ENCODE measurements around the gene RFX2. TPM values are rescaled to one million over a fixed set of nuclear protein-coding genes. Genes with fewer than 3 reads are reported as not detected.

The RFX2 gene
- total and polyA plus RNA-seq, 4 donors, result 0.67 to 5.1 (median 2.8) TPM

- Histone ChIP-seq H3K4me3 (ENCODE audit: low read depth in 1 of 3, low read length in 3 of 3) (no peak overlapping the region), H3K36me3 (ENCODE audit: control insufficient read depth in 4 of 4, insufficient read depth in 3 of 4, low read depth in 1 of 4, low read length in 3 of 4) (no peaks in the 10 kb centered on the region), H3K27me3 (ENCODE audit: control insufficient read depth in 4 of 4, insufficient read depth in 4 of 4, low read length in 3 of 4) (no peaks in the 10 kb centered on the region), H3K4me1 (ENCODE audit: control insufficient read depth in 4 of 4, insufficient read depth in 4 of 4, low read length in 3 of 4) (peaks cover 5 to 32% (median 19%) of the 10 kb centered on the region in 4 donors), H3K9me3 (ENCODE audit: control insufficient read depth in 4 of 4, low read length in 3 of 4) (no peaks in the 10 kb centered on the region), H3K9ac (ENCODE audit: low read depth in 1 of 2, low read length in 2 of 2) (no peak overlapping the region), H3K27ac (ENCODE audit: low read depth in 1 of 2, low read length in 2 of 2) (no peak overlapping the region)
- no peak for DNase-seq (ENCODE audit: low spot score)
- no peak for TF ChIP-seq RAD21 (IDR thresholded peaks at IDR 0.05)
- TF ChIP-seq ATF3 (IDR thresholded peaks at IDR 0.05), result no peak
- no peak for TF ChIP-seq EGR1 (IDR thresholded peaks at IDR 0.05; ENCODE audit: low read depth in 2 of 2)
- TF ChIP-seq ZBTB33 (IDR thresholded peaks at IDR 0.05), result no peak
- TF ChIP-seq REST (IDR thresholded peaks at IDR 0.05), result no peak
- TF ChIP-seq HNF4A (conservative IDR thresholded peaks at IDR 0.05), result no peak
- no peak for TF ChIP-seq FOXA2 (IDR thresholded peaks at IDR 0.05)
- no peak for TF ChIP-seq RXRA (IDR thresholded peaks at IDR 0.05)
- no peak for TF ChIP-seq JUND (IDR thresholded peaks at IDR 0.05)
- TF ChIP-seq HNF4G (IDR thresholded peaks at IDR 0.05), result no peak
- no peak for TF ChIP-seq FOXA1 (IDR thresholded peaks at IDR 0.05)
- WGBS, result 89% methylated on average over 10 of the region's 10 CpGs
These were observed 91.5 kb downstream of the RFX2 start for GRCh38 chr19:6018786-6019185.

- no peak overlapping the region for H3K4me3 ChIP-seq (ENCODE audit: low read depth in 1 of 3, low read length in 3 of 3)
- H3K27me3 ChIP-seq (ENCODE audit: control insufficient read depth in 4 of 4, insufficient read depth in 4 of 4, low read length in 3 of 4), result no peaks in the 10 kb centered on the region
- no peaks in the 10 kb centered on the region for H3K36me3 ChIP-seq (ENCODE audit: control insufficient read depth in 4 of 4, insufficient read depth in 3 of 4, low read depth in 1 of 4, low read length in 3 of 4)
- H3K9me3 ChIP-seq (ENCODE audit: control insufficient read depth in 4 of 4, low read length in 3 of 4), result no peaks in the 10 kb centered on the region
- H3K9ac ChIP-seq (ENCODE audit: low read depth in 1 of 2, low read length in 2 of 2), result no peak overlapping the region
- H3K4me1 ChIP-seq (ENCODE audit: control insufficient read depth in 4 of 4, insufficient read depth in 4 of 4, low read length in 3 of 4), result peaks cover 5 to 26% (median 19%) of the 10 kb centered on the region in 4 donors
- H3K27ac ChIP-seq (ENCODE audit: low read depth in 1 of 2, low read length in 2 of 2), result no peak overlapping the region
- no peak for DNase-seq (ENCODE audit: low spot score)
- no peak for TF ChIP-seq CTCF (IDR thresholded peaks at IDR 0.05; ENCODE audit: low read depth, low read length, missing input control)
- 95% methylated on average over 11 of the region's 11 CpGs for WGBS
These were observed 92.7 kb downstream of the RFX2 start for GRCh38 chr19:6017576-6017975.
